Stimulated activated CD8-positive, alpha-beta memory T cell treated with anti-CD3 and anti-CD28 coated beads, Interleukin-12 subunit alpha, Interleukin-12 subunit beta, amount 100 ng/mL, for 24 hours (primary cell): ENCODE measurements around the gene NT5DC2.

Experiments
- DNase-seq: peaks from one replicate; pipeline ENCODE4 v3.0.0-alpha.2; 2020; ENCODE audit errors: extremely low read depth

NT5DC2 gene

DNA sequence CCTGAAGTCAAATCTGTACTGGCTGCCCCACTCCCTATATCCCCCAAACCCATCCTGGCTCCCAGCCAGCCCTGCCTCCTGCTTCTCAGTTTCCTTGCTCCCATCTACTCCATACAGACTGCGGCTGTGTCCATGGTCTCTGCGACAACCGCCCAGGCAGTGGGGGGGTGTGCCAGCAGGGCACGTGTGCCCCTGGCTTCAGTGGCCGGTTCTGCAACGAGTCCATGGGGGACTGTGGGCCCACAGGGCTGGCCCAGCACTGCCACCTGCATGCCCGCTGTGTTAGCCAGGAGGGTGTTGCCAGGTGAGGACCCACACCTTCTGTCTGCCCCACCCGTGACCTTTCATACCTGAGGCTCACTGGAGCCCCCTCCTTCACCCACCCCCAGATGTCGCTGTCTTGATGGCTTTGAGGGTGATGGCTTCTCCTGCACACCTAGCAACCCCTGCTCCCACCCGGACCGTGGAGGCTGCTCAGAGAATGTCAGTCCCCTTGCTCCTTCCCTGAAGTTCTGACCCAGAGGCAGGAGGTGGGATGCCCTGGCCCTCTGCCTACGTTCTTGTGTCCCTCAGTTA, 23.8 kb downstream of the NT5DC2 start:
- no peak for DNase-seq

DNA sequence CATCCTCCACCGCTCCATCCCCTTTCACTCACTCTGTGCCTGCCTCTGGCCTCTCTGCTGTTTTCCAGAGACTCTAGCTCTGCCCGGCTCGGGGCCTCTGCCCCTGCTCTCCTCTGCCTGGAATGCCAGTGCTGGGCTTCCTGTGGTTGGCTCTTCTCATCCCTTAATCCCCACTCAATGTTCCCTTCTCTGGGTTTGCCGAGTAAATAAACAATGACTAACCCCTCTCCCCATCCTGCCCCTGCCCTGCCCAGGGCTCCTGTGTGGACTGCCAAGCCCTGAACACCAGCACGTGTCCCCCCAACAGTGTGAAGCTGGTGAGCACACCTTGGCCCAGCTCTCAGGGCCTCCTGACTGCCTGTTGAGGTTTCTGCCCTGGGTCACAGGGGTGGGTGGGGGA, 26.3 kb downstream of the NT5DC2 start:
- DNase-seq: no peak

GRCh38 chr3:52506266-52506966, 27.2 kb downstream of the NT5DC2 start:
- no peak for DNase-seq

DNA sequence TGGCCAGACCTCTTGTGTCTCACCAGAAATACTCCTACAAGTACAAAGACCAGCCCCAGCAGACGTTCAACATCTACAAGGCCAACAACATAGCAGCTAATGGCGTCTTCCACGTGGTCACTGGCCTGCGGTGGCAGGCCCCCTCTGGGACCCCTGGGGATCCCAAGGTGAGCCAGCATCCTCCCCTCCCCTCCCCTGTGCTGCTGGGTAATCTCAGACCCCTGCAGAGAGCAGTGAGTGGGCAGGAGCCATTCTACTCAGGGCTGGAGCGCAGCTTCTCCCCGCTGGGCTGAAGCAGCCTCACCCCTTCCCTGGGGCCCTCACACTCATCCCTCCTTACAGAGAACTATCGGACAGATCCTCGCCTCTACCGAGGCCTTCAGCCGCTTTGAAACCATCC, 28.7 kb downstream of the NT5DC2 start:
- no peak for DNase-seq

DNA sequence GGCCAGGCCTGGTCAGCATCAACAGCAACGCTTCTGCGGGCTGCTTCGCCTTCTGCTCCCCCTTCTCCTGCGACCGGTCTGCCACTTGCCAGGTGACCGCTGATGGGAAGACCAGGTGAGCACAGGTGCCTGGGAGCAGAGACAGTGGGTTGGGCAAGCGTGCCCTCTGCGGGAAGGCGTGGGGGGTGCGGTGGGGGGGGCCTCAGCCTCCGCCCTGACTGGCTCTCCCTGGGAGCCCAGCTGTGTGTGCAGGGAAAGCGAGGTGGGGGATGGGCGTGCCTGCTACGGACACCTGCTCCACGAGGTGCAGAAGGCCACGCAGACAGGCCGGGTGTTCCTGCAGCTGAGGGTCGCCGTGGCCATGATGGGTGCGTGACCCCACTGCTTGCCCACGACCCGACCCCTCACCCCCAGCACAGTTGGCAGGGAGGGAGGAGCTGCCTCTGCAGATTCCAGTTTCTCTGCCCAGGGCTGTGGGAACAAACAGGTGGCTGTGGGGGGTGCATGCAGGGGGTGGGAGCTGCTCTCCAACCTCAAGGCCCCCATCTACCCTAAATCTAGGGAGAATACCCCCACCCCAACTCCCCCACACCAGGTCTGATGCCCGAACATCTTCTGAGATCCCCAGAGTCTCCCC, 29.8 kb downstream of the NT5DC2 start:
- no peak for DNase-seq

DNA sequence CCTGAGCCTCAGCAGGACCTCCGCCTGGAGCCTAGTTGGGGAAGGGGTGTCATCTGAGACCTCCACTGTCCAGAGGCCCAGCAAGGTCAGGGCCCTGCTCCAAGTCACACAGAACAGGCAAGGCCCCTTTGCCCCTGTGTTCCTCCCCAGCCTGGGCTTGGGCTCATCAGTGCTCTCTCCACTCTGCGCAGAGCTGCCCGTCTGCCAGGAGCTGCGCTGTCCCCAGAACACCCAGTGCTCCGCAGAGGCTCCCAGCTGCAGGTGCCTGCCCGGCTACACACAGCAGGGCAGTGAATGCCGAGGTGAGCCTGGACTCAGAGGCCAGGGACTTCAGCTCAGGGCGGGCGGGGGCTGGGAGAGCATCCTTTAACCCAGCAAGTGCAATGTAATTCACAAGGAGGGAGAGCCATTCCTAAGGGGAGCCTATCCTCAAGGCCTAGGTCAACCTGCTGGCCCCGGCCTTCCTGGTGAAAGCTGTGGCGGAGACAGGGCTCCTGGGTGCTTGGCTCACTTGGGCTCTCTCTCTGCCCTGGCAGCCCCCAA, 30.8 kb downstream of the NT5DC2 start:
- DNase-seq: no peak

- no peak for DNase-seq
Observed at GRCh38 chr3:52502001-52502400, 31.7 kb downstream of the NT5DC2 start.

DNA sequence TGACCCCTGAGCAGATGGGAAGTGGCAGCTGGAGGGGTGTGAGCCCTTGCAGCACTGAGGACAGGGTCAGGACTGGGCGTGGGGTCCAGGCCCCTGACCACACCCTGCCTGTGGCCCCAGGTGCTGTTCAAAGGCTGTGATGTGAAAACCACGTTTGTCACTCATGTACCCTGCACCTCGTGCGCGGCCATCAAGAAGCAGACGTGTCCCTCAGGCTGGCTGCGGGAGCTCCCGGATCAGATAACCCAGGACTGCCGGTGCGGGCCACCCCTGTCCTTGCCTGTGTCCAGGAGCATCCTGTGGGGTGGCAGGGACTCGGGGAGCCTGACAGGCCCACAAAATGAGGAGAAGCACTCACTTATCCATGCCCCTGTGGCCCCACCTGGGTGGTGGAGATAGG, 32.6 kb downstream of the NT5DC2 start:
- no peak for DNase-seq

- no peak for DNase-seq
Observed at GRCh38 chr3:52498137-52499054, 35.3 kb downstream of the NT5DC2 start.

- DNase-seq: no peak
Observed at GRCh38 chr3:52495777-52496602, 37.7 kb downstream of the NT5DC2 start.

- no peak for DNase-seq
Observed at GRCh38 chr3:52494886-52495495, 38.7 kb downstream of the NT5DC2 start, which contains the start of gene STAB1. Gene STAB1, plus strand, starts transcription at chr3:52495338. Its CDS starts 76 bp downstream, at chr3:52495414.

DNA sequence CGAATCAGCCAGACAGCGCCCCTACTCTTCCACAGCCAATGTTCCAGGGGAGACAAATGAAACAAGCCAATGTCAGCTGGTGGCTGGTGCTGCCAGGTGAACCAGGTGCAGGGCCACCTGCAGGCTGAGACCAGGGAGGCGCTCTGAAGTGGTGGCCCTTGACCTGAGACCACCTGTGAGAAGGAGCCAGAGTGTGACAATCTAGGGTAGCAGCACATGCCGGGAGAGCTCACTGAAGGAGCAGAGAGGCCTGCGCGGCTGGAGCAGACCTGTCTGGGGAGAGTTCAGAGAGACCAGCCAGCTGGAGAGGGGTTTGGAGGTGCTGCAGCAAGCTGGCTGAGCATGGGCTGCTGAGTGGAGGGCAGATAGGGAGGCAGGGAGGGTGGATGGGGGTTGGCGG, 39.2 kb downstream of the NT5DC2 start:
- DNase-seq: no peak

- DNase-seq: no peak
Observed at GRCh38 chr3:52493232-52494017, 40.2 kb downstream of the NT5DC2 start.

DNA sequence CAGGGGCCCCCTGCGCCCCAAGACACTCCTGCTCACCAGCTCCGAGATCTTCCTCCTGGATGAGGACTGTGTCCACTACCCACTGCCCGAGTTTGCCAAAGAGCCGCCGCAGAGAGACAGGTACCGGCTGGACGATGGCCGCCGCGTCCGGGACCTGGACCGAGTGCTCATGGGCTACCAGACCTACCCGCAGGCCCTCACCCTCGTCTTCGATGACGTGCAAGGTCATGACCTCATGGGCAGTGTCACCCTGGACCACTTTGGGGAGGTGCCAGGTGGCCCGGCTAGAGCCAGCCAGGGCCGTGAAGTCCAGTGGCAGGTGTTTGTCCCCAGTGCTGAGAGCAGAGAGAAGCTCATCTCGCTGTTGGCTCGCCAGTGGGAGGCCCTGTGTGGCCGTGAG, 41.6 kb downstream of the NT5DC2 start:
- no peak for DNase-seq

DNA sequence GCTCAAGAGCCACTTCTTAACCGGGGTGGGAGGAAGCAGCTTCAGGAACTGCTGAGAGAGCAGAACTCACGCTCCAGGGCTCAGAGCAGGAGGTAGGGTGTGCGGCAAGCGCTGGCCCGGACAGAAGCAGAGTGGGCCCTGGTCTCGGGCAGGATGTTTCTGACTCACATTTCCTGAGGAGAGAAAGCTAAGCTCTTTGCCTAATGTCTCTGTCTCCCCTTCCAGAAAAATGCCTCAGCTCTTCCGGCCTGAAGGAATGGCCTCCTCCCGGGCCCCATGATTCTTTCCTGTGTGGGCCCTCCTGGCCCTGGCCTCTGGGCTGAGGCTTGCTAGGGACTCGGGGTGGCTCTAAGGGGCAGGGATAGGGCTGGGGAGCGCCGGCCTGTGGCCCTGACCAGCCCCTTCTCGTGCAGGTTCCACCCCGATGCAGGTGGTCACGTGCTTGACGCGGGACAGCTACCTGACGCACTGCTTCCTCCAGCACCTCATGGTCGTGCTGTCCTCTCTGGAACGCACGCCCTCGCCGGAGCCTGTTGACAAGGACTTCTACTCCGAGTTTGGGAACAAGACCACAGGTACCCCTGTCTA, 42.6 kb downstream of the NT5DC2 start:
- no peak for DNase-seq

DNA sequence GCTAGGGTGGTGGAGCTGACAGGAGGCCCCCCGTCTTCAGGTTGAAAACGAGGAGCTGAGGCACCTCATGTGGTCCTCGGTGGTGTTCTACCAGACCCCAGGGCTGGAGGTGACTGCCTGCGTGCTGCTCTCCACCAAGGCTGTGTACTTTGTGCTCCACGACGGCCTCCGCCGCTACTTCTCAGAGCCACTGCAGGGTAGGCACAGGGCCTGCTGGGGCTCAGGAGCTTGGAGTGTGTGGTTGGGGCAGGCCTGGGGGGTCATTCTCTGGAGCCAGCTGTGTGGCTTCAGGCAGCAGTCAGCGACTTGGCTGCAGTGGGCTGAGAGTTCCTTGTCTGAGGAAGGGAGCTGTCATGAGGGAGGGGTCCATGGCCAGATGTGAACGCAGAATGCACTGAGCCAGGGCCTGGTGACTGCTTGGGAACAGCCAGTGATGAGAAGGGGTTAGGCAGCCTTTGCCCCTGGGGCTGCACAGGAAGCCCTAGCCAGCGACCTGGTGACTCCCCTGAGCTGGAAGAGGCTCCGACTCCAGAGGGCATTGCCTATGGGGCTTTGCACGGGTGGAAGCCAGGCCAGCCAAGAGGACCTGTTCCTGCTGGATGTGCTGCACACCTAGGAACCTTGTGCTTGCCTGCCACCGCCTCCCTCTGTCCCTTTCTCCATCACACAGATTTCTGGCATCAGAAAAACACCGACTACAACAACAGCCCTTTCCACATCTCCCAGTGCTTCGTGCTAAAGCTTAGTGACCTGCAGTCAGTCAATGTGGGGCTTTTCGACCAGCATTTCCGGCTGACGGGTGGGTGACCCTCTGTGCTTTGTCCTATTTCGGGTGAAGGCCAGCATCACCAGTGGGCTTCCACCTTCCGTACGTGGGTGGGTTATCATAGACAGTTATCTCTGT, 43.4 kb downstream of the NT5DC2 start:
- DNase-seq: no peak

DNA sequence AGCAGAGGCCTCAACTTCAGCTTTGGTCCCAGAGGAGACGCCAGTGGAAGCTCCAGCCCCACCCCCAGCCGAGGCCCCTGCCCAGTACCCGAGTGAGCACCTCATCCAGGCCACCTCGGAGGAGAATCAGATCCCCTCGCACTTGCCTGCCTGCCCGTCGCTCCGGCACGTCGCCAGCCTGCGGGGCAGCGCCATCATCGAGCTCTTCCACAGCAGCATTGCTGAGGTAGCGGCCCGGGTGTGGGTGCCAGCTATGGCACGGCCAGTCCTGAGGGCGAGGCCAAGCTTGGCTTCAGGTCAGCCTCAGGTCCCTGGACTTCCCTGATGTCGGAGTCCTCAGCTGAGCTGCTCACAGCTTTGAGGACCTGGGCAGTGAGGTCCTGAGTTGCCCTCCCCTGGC, 44.2 kb downstream of the NT5DC2 start:
- no peak for DNase-seq

DNA sequence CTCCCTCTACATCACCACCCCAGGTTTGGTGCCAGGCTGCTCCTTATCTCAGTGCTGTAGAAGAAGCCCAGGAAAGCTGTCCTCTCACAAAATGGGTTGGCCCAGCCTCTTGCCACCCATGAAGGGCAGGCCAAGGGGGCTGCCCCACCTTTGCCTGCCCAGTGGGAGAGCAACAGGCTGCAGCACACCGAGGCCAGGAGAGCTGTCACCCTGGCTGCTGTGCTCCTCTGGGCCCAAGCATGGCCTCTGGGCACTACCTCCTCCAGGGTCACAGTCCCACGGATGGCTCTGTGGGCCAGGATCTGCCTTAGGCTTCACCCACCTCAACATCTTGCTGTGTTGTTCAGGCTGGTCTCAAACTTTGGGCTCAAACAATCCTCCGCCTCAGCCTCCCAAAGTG, 44.9 kb downstream of the NT5DC2 start:
- no peak for DNase-seq
